Measurements from ENCODE around the gene CCNYL1.

CCNYL1 gene

DNA sequence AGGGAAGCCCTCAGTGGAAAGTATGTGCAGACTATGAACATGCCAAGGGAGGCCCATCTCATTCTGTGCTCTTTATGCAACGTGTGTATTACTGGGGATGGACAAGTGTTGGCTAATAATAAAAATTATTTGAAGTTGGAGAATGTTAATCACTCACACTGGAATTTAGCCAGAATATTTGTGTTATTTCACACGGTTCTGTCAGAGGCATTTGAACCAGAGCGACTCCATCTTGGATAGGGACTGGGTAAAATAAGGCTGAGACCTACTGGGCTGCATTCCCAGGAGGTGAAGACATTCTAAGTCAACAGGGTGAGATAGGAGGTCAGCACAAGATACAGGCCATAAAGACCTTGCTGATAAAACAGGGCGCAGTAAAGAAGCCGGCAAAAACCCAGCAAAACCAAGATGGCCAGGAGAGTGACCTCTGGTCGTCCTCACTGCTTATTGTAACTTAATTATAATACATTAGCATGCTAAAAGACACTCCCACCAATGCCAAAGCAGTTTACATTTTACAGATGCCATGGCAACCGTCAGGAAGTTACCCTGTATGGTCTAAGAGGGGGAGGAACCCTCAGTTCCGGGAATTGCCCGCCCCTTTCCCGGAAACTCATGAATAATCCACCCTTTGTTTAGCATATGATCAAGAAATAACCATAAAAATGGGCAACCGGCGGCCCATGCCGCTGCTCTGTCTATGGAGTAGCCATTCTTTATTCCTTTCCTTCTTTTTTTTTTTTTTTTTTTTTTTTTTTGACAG lies 60.8 kb downstream of the CCNYL1 start:
- no peak overlapping the region for H3K27ac ChIP-seq
- ChIA-PET CTCF (no interaction called here), POLR2A (ENCODE audit: low non-redundant PET) (no interaction called here)
- TF ChIP-seq, protein P1, sequence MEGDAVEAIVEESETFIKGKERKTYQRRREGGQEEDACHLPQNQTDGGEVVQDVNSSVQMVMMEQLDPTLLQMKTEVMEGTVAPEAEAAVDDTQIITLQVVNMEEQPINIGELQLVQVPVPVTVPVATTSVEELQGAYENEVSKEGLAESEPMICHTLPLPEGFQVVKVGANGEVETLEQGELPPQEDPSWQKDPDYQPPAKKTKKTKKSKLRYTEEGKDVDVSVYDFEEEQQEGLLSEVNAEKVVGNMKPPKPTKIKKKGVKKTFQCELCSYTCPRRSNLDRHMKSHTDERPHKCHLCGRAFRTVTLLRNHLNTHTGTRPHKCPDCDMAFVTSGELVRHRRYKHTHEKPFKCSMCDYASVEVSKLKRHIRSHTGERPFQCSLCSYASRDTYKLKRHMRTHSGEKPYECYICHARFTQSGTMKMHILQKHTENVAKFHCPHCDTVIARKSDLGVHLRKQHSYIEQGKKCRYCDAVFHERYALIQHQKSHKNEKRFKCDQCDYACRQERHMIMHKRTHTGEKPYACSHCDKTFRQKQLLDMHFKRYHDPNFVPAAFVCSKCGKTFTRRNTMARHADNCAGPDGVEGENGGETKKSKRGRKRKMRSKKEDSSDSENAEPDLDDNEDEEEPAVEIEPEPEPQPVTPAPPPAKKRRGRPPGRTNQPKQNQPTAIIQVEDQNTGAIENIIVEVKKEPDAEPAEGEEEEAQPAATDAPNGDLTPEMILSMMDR (conservative IDR thresholded peaks at IDR 0.05; ENCODE audit: low read depth) = no peak
- no peak for DNase-seq (ENCODE audit: low spot score)

DNA sequence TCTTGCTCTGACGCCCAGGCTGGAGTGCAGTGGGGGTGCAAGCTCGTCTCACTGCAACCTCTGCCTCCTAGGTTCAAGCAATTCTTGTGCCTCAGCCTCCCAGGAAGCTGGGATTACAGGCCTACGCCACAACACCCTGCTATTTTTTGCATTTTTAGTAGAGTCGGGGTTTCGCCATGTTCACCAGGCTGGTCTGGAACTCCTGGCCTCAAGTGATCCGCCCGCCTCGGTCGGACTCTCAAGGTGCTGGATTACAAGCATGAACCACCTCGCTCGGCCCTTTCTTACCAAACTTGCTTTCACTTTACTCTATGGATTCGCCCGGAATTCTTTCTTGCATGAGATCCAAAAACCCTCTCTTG lies 61.4 kb downstream of the CCNYL1 start:
- ChIA-PET CTCF (no interaction called here), POLR2A (ENCODE audit: low non-redundant PET) (no interaction called here)
- no peak overlapping the region for H3K27ac ChIP-seq
- TF ChIP-seq, protein P1 (conservative IDR thresholded peaks at IDR 0.05; ENCODE audit: low read depth) = no peak
- no peak for DNase-seq (ENCODE audit: low spot score)

DNA sequence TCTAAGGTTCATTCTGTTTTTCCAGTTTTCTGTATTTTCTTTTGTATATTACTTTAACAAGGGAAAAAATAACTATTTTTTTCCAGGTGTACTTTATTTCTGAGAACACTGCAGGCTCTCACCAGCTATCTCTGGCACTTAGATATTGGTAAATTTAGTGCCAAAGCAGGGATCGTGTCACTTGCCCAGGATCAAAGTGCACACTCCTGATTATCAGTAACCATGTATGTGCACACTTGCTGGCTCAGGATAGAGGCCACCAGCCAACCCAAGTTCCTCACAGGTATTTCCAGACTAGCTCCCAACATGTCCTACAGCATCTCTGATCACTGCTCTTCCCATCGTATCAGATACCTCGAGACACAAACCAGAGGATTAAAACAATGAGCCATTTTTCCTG lies 64.0 kb downstream of the CCNYL1 start:
- DNase-seq (ENCODE audit: low spot score) = no peak
- ChIA-PET POLR2A (ENCODE audit: low non-redundant PET) (no interaction called here), CTCF (interaction anchor here (0.5 to 0.6 kb wide), 2 partner anchors 11 to 120 kb away, joined by 3 to 5 read pairs; no protein-coding TSS in a partner anchor)
- TF ChIP-seq, protein P1 (conservative IDR thresholded peaks at IDR 0.05; ENCODE audit: low read depth) = no peak
- H3K27ac ChIP-seq = no peak overlapping the region

DNA sequence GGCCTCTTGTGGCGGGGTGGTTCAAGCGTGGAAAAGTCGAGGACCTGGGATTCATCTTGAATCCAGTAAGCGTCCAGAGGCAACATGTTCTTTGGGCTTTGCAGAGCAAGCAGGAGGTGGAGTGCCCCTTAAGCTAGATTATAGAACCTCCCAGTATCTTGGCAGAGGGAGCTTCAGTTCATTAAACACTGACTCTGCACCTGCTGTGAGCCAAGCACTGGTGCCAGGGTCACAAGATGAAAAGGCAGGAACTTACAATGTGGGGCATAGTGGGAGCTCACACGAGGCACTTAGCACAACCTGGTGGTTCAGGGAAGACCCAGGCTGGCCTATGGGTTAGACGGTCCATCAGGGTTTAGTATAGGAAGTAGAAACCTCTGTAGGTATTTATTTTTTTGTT lies 65.7 kb downstream of the CCNYL1 start:
- no peak for DNase-seq (ENCODE audit: low spot score)
- TF ChIP-seq, protein P1 (conservative IDR thresholded peaks at IDR 0.05; ENCODE audit: low read depth) = no peak
- POLR2A ChIA-PET (ENCODE audit: low non-redundant PET) = interaction anchor here (0.6 kb wide), 1 partner anchor 194 kb away, joined by 4 read pairs; no protein-coding TSS in a partner anchor
- CTCF ChIA-PET = no interaction called here
- no peak overlapping the region for H3K27ac ChIP-seq

DNA sequence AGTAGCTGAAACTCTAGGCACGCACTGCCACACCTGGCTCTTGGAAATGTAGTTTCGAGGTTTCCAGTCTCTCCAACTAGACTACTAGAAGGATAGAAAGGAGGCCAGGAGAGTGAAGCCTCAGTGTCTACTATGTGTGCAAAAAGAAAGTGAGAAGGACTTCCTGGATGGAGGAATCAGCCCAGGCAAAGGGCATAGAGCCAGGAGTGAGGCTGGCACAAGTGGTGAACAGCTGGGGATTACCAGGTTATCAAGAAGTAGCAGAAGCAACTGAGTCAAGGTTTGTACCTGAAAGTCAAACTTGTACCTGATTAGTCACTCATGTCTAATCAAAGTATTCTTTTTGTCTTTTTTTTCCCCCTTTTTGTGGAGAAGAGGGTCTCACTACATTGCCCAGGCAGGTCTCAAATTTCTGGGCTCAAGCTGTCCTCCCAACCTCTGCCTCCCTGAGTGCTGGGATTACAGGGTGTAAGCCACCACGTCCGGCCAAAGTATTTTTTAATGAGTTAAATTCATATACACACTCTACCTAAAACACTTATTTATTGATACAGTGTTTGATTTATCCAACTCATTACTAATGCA lies 67.0 kb downstream of the CCNYL1 start:
- ChIA-PET CTCF (no interaction called here), POLR2A (ENCODE audit: low non-redundant PET) (no interaction called here)
- TF ChIP-seq, protein P1 (conservative IDR thresholded peaks at IDR 0.05; ENCODE audit: low read depth) = no peak
- no peak overlapping the region for H3K27ac ChIP-seq
- no peak for DNase-seq (ENCODE audit: low spot score)

DNA sequence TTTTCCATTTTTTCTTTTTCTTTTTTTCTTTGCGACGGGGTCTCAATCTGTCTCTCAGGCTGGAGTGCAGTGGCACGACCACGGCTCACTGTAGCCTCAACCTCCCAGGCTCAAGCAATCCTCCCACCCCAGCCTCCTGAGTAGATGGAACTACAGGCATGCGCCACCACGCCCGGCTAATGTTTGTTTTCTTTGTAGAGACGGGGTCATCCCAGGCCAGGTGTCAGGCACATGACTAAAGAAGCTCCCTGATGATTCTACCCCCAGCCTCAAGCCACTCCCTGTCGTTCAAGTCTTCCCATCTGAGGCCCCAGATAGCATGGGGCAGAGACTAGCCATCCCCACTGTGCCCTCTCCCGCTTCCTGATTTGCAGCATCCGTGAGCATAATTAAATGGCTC lies 68.1 kb downstream of the CCNYL1 start:
- CTCF ChIA-PET = no interaction called here
- TF ChIP-seq, protein P1 (conservative IDR thresholded peaks at IDR 0.05; ENCODE audit: low read depth) = no peak
- POLR2A ChIA-PET (ENCODE audit: low non-redundant PET) = no interaction called here
- H3K27ac ChIP-seq = no peak overlapping the region
- no peak for DNase-seq (ENCODE audit: low spot score)

Measured in RWPE1 (cell line).